SK-N-SH (cell line): ENCODE measurements around the gene SLC47A1. TPM values are rescaled to one million over a fixed set of nuclear protein-coding genes. Genes with fewer than 3 reads are reported as not detected.

Experiments
- CTCF ChIA-PET: fragments of 300-600, 350-600 bp; formaldehyde crosslinking; extraction: SDS; loops from one replicate; lab custom pipeline; 2021; lab: Yijun Ruan, JAX
- POLR2A ChIA-PET: fragments of 350-600 bp; sonication (Branson Sonifier 250); formaldehyde crosslinking; extraction: SDS; loops from one replicate; lab custom pipeline; 2020; ENCODE audit warnings: antibody characterized with exemption, inconsistent platforms; lab: Yijun Ruan, JAX
- DNase-seq: peaks from one replicate; pipeline ENCODE4 v3.0.0; 2012
- H2AFZ ChIP-seq: fragments of 200-600 bp; sonication (generic); 2 replicates; pipeline ENCODE4 v1.8.1; 2016; ENCODE audit warnings: antibody characterized with exemption, mild to moderate bottlenecking, low read depth
- H3F3A ChIP-seq: fragments of 200-600 bp; sonication (generic); replicated peaks from 2 replicates; pipeline ENCODE3; 2016; ENCODE audit warnings: antibody characterized with exemption, mild to moderate bottlenecking; ENCODE audit not compliant: insufficient read depth
- H3K27ac ChIP-seq, 2 experiments: fragments of 200-500 bp in 1 of 2; fragments of 200-600 bp in 1 of 2; sonication (Bioruptor generic) in 1 of 2; sonication (generic), shearing (Covaris generic) in 1 of 2; 2 replicates each; pipeline versions ENCODE4 v1.5.1 to v1.6.1; 2014 to 2016; ENCODE audit warnings: low read depth in 2 of 2, inconsistent platforms in 1 of 2, low read length in 1 of 2, mild to moderate bottlenecking in 1 of 2, mixed read lengths in 1 of 2
- H3K27me3 ChIP-seq: fragments of 200-600 bp; sonication (generic), shearing (Covaris generic); 2 replicates; pipeline ENCODE4 v1.6.1; 2016; ENCODE audit warnings: mixed run types; ENCODE audit not compliant: insufficient read depth
- H3K36me3 ChIP-seq, 2 experiments: fragments of 200-500 bp in 1 of 2; fragments of 200-600 bp in 1 of 2; sonication (Bioruptor generic) in 1 of 2; sonication (generic) in 1 of 2; replicated peaks in 1 of 2; 2 replicates each; pipeline versions ENCODE3 to v1.5.1; 2014 to 2016; ENCODE audit warnings: low read length in 1 of 2, mild to moderate bottlenecking in 1 of 2; ENCODE audit not compliant: insufficient read depth in 2 of 2, control insufficient read depth in 1 of 2
- H3K4me1 ChIP-seq, 2 experiments: fragments of 200-500 bp in 1 of 2; fragments of 200-600 bp in 1 of 2; sonication (Bioruptor generic) in 1 of 2; sonication (generic), shearing (Covaris generic) in 1 of 2; 2 replicates each; pipeline versions ENCODE4 v1.5.1 to v1.6.1; 2014 to 2016; ENCODE audit warnings: low read depth in 1 of 2, low read length in 1 of 2, mixed run types in 1 of 2; ENCODE audit not compliant: insufficient read depth in 2 of 2, control insufficient read depth in 1 of 2
- H3K4me2 ChIP-seq: fragments of 200-600 bp; sonication (generic), shearing (Covaris generic); 2 replicates; pipeline ENCODE4 v1.6.1; 2017; ENCODE audit warnings: mixed run types
- H3K4me3 ChIP-seq, 2 experiments: fragments of 200-500 bp in 1 of 2; fragments of 200-600 bp in 1 of 2; sonication (Bioruptor generic) in 1 of 2; sonication (generic), shearing (Covaris generic) in 1 of 2; 2 replicates each; pipeline versions ENCODE4 v1.5.1 to v1.8.1; 2014 to 2016; ENCODE audit warnings: low read depth in 2 of 2, inconsistent platforms in 1 of 2, low read length in 1 of 2, mild to moderate bottlenecking in 1 of 2, mixed read lengths in 1 of 2, moderate library complexity in 1 of 2
- H3K79me2 ChIP-seq: fragments of 200-600 bp; sonication (generic); 2 replicates; pipeline ENCODE4 v1.8.1; 2017; ENCODE audit warnings: mild to moderate bottlenecking; ENCODE audit not compliant: insufficient read depth
- H3K9ac ChIP-seq: fragments of 200-600 bp; sonication (generic); 2 replicates; pipeline ENCODE4 v1.6.1; 2017; ENCODE audit warnings: mixed run types
- H3K9me2 ChIP-seq: fragments of 200-600 bp; sonication (generic); 2 replicates; pipeline ENCODE4 v1.6.1; 2017; ENCODE audit warnings: mixed run types
- H3K9me3 ChIP-seq: fragments of 200-600 bp; sonication (generic); 2 replicates; pipeline ENCODE4 v1.6.1; 2017; ENCODE audit warnings: mixed run types, mild to moderate bottlenecking, moderate library complexity
- H4K20me1 ChIP-seq: fragments of 200-600 bp; sonication (generic); 2 replicates; pipeline ENCODE4 v1.6.1; 2017; ENCODE audit warnings: mild to moderate bottlenecking, mixed run types; ENCODE audit not compliant: insufficient read depth
- EP300 ChIP-seq, 2 experiments: IDR thresholded peaks; 2 replicates each; pipeline versions ENCODE4 v1.4.0 to v1.6.1; 2012; ENCODE audit warnings: borderline replicate concordance in 1 of 2, low read depth in 1 of 2, low read length in 1 of 2
- FOSL2 ChIP-seq: IDR thresholded peaks from 2 replicates; pipeline ENCODE4 v1.4.0; 2012; ENCODE audit warnings: low read depth, mild to moderate bottlenecking, moderate library complexity, borderline replicate concordance
- GATA2 ChIP-seq: sonication (generic); formaldehyde crosslinking; IDR thresholded peaks from 2 replicates; pipeline ENCODE4 v1.5.0; 2020; ENCODE audit warnings: mild to moderate bottlenecking, missing genetic modification reagents
- IRF3 ChIP-seq: fragments of 150-350 bp; IDR thresholded peaks from 2 replicates; pipeline ENCODE4 v1.6.1; 2016; ENCODE audit warnings: mild to moderate bottlenecking, low read depth, low read length
- MXI1 ChIP-seq: IDR thresholded peaks from 2 replicates; pipeline ENCODE4 v1.6.1; 2012; ENCODE audit warnings: mild to moderate bottlenecking, low read depth, low read length, improper control_type of control experiment
- NRF1 ChIP-seq: IDR thresholded peaks from 2 replicates; pipeline ENCODE4 v1.6.1; 2012; ENCODE audit warnings: low read depth, mild to moderate bottlenecking, low read length
- PBX3 ChIP-seq: IDR thresholded peaks from 2 replicates; pipeline ENCODE4; 2012
- RFX5 ChIP-seq: IDR thresholded peaks from 2 replicates; pipeline ENCODE4 v1.6.1; 2012; ENCODE audit warnings: mild to moderate bottlenecking, improper control_type of control experiment, low read length
- RXRA ChIP-seq: IDR thresholded peaks from 2 replicates; pipeline ENCODE4 v1.4.0; 2012; ENCODE audit warnings: low read depth, mild to moderate bottlenecking, borderline replicate concordance
- SIN3A ChIP-seq: IDR thresholded peaks from 2 replicates; pipeline ENCODE4 v1.6.1; 2012; ENCODE audit warnings: low read depth, mild to moderate bottlenecking, low read length, moderate library complexity, borderline replicate concordance
- TCF12 ChIP-seq: IDR thresholded peaks from 2 replicates; pipeline ENCODE4 v1.4.0; 2012
- WGBS: methylation state at CpG from one replicate; pipeline ENCODE4 v1.1.6; 2017; ENCODE audit warnings: low lambda C conversion rate; 5-methylcytosine and 5-hydroxymethylcytosine counted together
- polyA plus RNA-seq, 3 experiments: library from polyadenylated mRNA; depleted of rRNA; stranded (reverse); fragments of >200 nt; gene quantifications; 2 replicates each; pipeline ENCODE4 v1.2.3, GENCODE V29; 2012

The SLC47A1 gene
- polyA plus RNA-seq, 1 of the 3 experiments (the other 2 are of a cell fraction) = 3.5 TPM

DNA sequence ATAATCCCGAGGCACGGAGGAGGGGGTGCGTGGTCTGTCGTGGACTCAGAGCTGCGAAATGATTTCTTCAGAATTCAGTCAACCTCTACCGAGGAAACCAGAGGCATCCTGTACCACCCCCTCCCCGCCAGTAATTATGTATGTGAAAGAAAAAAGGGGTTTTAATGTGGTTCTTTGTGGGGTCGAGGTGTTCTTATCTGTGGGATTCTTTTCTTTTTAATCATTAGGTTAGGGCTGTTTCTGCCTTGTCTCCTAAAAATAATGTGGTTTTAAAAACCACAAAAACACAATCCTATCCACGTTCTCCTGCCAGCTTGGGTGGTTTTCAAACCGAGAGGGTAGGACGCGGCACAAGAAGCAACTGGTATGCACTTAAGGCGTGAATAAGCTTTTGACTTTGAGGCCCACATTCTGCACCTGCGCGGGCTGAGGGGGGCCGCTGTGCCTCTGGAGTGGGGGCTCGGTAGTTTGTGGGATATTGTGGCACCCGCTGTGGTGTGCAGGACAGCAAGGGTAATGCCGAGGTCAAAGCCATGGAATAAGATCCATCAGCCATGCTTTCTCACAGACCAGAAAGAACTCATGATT is 1.0 kb downstream of the SLC47A1 start:
- H3K9me3 ChIP-seq = no peaks in the 10 kb centered on the region
- peak overlapping the region; percentile 92 for H3K4me2 ChIP-seq
- 59% methylated on average over 19 of the region's 19 CpGs for WGBS
- H3K9ac ChIP-seq = no peak overlapping the region
- CTCF ChIA-PET = interaction anchor here (0.7 to 2.7 kb wide), 7 partner anchors 21 to 228 kb away, joined by 3 to 12 read pairs (median 3); no protein-coding TSS in a partner anchor
- H3F3A ChIP-seq = peaks cover 4% of the 10 kb centered on the region
- no peaks in the 10 kb centered on the region for H3K27me3 ChIP-seq
- H3K79me2 ChIP-seq = no peaks in the 10 kb centered on the region
- peak overlapping the region; percentile 79; the same call in 1 of the 2 replicates for H2AFZ ChIP-seq
- POLR2A ChIA-PET = no interaction called here
- H3K36me3 ChIP-seq = no peaks in the 10 kb centered on the region
- no peaks in the 10 kb centered on the region for H3K9me2 ChIP-seq
- H3K27ac ChIP-seq = no peak overlapping the region
- H3K4me1 ChIP-seq = no peaks in the 10 kb centered on the region; a peak in 1 of 4 replicates
- H4K20me1 ChIP-seq = no peaks in the 10 kb centered on the region
- TF ChIP-seq TCF12 = no peak
- no peak for TF ChIP-seq MXI1
- no peak for TF ChIP-seq RFX5
- TF ChIP-seq SIN3A = no peak
- no peak for TF ChIP-seq PBX3
- no peak for TF ChIP-seq FOSL2
- no peak for TF ChIP-seq GATA2 (CRISPR knock-in tag)
- TF ChIP-seq NRF1 = no peak
- no peak for TF ChIP-seq RXRA
- DNase-seq = no peak
- peak overlapping the region; percentile 57 to 82; a peak in 3 of 4 replicates for H3K4me3 ChIP-seq

DNA sequence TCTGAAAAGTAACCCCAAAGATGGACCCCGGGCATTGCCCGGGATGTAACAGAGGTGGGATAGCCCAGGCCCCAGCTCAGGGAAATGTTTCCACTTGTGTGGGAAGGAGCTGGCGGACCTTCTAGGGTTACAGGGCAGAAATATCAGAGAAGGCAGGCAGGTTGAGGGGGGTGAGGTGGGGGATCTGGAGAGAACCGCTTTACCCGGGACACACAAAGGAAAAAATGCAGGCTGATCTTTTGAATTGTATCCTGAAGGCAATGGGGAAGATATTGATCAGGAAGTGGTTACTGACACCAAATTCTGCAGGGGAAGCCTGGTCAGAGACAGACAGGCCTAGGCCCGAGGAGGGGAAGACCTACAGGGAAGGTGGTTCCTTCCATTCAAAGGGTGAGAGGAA is 3.5 kb downstream of the SLC47A1 start:
- Histone ChIP-seq H2AFZ (no peak overlapping the region), H3K9me3 (no peaks in the 10 kb centered on the region), H3K36me3 (no peaks in the 10 kb centered on the region), H4K20me1 (no peaks in the 10 kb centered on the region), H3K79me2 (no peaks in the 10 kb centered on the region), H3K9ac (no peak overlapping the region), H3F3A (no peaks in the 10 kb centered on the region), H3K4me1 (no peaks in the 10 kb centered on the region; a peak in 1 of 4 replicates), H3K27me3 (no peaks in the 10 kb centered on the region), H3K9me2 (no peaks in the 10 kb centered on the region), H3K4me2 (no peak overlapping the region), H3K27ac (no peak overlapping the region), H3K4me3 (no peak overlapping the region)
- WGBS = 96% methylated on average over 6 of the region's 6 CpGs
- TF ChIP-seq IRF3 (no peak), GATA2 (CRISPR knock-in tag) (no peak), EP300 (IDR thresholded peaks at IDR 0.05; ENCODE audit: borderline replicate concordance in 1 of 2, low read depth in 1 of 2, low read length in 1 of 2) (no peak)
- ChIA-PET POLR2A (no interaction called here), CTCF (interaction anchor here (0.9 to 2.7 kb wide), 5 partner anchors 10 to 225 kb away, joined by 3 to 12 read pairs (median 3); partner anchors contain the start of gene ALDH3A2)
- DNase-seq = no peak
